Aortic smooth muscle cell (primary cell): ENCODE data around the gene NSMF. TPM values are rescaled to one million over a fixed set of nuclear protein-coding genes. Genes with fewer than 3 reads are reported as not detected.

Experiments
- total RNA-seq: library from RNA; depleted of rRNA; stranded (reverse); fragments of >200 nt; gene quantifications from 2 replicates; pipeline ENCODE4 v1.2.3, GENCODE V29; 2014

The NSMF gene, protein sequence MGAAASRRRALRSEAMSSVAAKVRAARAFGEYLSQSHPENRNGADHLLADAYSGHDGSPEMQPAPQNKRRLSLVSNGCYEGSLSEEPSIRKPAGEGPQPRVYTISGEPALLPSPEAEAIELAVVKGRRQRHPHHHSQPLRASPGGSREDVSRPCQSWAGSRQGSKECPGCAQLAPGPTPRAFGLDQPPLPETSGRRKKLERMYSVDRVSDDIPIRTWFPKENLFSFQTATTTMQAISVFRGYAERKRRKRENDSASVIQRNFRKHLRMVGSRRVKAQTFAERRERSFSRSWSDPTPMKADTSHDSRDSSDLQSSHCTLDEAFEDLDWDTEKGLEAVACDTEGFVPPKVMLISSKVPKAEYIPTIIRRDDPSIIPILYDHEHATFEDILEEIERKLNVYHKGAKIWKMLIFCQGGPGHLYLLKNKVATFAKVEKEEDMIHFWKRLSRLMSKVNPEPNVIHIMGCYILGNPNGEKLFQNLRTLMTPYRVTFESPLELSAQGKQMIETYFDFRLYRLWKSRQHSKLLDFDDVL
- 14.3 and 17.3 TPM in 2 replicates for total RNA-seq

DNA sequence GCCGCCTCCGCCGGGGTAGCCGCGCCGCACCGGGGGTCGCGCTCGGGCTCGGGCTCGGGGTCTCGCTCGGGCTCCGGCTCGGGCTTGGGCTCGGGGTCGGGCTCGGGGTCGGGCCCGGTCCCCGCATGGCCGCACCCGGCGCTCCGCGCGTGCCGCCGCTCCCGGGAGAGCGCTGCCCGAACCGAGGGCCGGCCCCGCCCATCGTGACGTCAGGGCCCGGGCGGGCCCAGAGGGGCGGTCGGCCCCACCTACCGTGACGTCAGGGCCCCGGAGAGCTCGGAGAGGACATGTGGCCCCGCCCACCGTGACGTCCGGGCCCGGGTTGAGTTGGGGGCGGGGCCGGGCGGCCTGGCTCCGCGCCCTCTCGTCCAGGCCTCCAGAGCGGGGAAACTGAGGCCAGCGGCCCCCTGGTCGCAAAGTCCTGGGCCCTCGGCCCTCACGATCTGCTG lies at the start of gene NSMF:
TSS of gene NSMF (minus strand) at position 183 of the 449 bp plus-strand sequence. CDS start 232 bp downstream, outside the sequence.

DNA sequence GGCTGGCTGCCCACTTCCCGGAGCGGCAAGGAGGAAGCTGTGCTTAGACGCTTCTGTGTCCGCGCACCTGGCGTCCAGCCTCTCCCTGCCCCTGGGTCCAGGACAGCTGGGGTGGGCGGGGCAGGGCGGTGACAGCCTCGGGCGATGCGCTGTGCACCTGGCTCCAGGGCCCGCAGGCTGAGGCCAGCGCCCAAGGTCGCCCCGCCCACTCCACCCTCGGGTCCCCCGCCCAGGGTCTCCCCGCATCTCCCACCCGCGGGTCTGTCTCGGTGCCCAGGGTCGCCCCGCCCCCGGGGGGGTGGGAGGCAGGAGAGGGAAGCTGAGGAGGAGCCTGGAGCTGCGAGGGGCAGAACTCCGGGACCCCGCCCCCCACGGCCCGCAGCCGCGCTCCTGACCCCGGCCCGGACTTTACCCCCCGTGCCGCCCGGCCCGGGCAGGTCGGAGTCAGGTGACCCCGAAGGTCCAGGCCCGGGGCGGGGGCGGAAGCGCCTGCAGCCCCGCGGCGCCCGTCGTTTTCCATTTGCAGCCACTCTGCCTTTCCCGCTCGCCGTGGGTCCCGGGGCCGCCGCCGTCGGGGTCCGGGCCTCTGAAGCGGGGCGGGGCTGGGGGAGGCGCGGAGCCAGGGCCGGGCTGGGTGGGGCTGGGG lies 17.7 kb downstream of the NSMF start, which contains the start of gene ENTPD8:
TSS of gene ENTPD8 (minus strand) at position 69 of the 646 bp plus-strand sequence. CDS start 3,072 bp downstream, outside the sequence.

DNA sequence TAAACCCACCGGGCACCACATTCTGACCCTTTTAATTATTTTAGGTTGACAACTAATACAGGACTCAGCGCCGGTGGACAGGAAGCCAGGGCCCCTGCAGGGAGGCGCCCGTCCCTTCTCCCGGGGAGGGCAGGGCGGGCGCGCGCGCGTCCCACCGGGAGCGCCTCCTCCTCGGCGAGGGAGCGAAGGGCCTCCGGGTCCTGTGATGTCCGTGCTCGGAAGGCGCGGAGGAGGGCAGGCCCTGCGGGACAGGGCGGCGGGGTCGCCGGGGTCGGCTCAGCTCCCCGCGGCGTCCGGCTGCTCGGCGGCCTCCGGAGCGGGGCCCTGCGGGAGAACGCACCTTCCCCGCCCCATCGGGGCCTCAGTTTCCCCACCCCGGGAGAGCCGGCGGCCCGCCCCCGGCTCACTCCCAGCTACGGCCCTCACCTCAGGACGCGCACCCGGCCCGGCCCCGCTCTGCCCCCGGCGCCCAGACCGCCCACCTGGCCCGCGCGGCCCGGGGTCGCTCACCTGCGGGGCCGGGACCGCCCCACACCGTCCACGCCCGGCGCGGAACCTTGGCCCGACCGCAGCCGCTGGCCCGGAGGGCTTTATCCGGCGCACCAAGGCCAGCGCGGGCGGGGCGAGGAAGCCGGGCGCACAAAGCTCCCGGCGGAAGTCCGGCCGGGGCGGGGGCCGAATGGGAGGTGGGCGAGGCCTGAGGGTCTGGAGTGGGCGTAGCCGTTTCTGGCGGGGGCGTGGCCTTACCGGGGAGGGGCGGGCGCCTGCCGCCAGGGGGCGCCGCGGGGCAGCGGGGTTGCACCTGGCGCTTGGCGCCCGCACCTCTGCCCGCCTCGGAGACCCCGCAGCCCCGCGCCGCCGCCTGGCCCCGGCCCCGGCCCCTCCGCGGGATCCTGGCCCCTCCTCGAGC lies 36.3 kb downstream of the NSMF start, which contains the start of the genes EXD3 and NOXA1:
TSS of gene EXD3 (minus strand) at position 559 of the 910 bp plus-strand sequence. CDS start 27,805 bp downstream, outside the sequence.
TSS of gene NOXA1 (plus strand) at position 790 of the 910 bp plus-strand sequence. CDS start 137 bp downstream, outside the sequence.

Other genes starting within 250 kb of the NSMF start
- gene RNF208, start 237.1 kb downstream of the NSMF start, total RNA-seq, result 0.40 and 0.50 TPM in 2 replicates
- 0.87 and 1.2 TPM in 2 replicates for gene CYSRT1, start 234.2 kb downstream of the NSMF start, total RNA-seq
- gene RNF224, start 231.8 kb downstream of the NSMF start, total RNA-seq, result 0.12 and 0.13 TPM in 2 replicates
- 0.06 and 0.13 TPM in 2 replicates for gene SLC34A3, start 228.4 kb downstream of the NSMF start, total RNA-seq
- gene TUBB4B, start 218.0 kb downstream of the NSMF start, total RNA-seq, result 144 and 225 TPM in 2 replicates
- gene STPG3, start 208.0 kb downstream of the NSMF start, total RNA-seq, result not detected in 2 replicates
- 44.7 and 51.8 TPM in 2 replicates for gene NELFB, start 204.0 kb downstream of the NSMF start, total RNA-seq
- gene TOR4A, start 181.6 kb downstream of the NSMF start, total RNA-seq, result 35.2 and 35.7 TPM in 2 replicates
- 0.25 and 0.53 TPM in 2 replicates for gene NRARP, start 157.1 kb downstream of the NSMF start, total RNA-seq
- gene EXD3, start 36.2 kb downstream of the NSMF start, total RNA-seq, result 7.1 and 8.6 TPM in 2 replicates
- gene NOXA1, start 35.9 kb downstream of the NSMF start, total RNA-seq, result 0.53 and 0.56 TPM in 2 replicates
- under 0.01 and 0.06 TPM in 2 replicates for gene ENTPD8, start 18.0 kb downstream of the NSMF start, total RNA-seq
- 1.3 and 1.7 TPM in 2 replicates for gene PNPLA7, start 91.1 kb upstream of the NSMF start, total RNA-seq
- 52.7 and 67.4 TPM in 2 replicates for gene MRPL41, start 92.5 kb upstream of the NSMF start, total RNA-seq
- 16.4 and 19.4 TPM in 2 replicates for gene DPH7, start 119.6 kb upstream of the NSMF start, total RNA-seq
- gene ZMYND19, start 131.2 kb upstream of the NSMF start, total RNA-seq, result 9.9 and 16.8 TPM in 2 replicates
- 17.2 and 19.4 TPM in 2 replicates for gene ARRDC1, start 146.4 kb upstream of the NSMF start, total RNA-seq
- gene EHMT1, start 159.7 kb upstream of the NSMF start, total RNA-seq, result 38.0 and 43.9 TPM in 2 replicates